GM18507 (cell line): ENCODE measurements around the gene CCIN.

Experiments
- DNase-seq: peaks from one replicate; pipeline ENCODE4 v3.0.0; 2011; ENCODE audit warnings: low read depth; ENCODE audit not compliant: insufficient read length; ENCODE audit errors: extremely low spot score
- FAIRE-seq: peaks from 2 replicates; lab custom pipeline; 2011; peaks lifted over from hg19 to GRCh38; lab: Jason Lieb, UNC

CCIN gene

GRCh38 chr9:36217256-36217968 lies 48.2 kb downstream of the CCIN start:
- FAIRE-seq (no peak), DNase-seq (no peak)

- DNase-seq (no peak), FAIRE-seq (no peak)
Observed at GRCh38 chr9:36218011-36218410, 48.8 kb downstream of the CCIN start.

- FAIRE-seq (no peak), DNase-seq (no peak)
Observed at GRCh38 chr9:36218411-36218901, 49.3 kb downstream of the CCIN start.
